ENCODE measurements around the gene NBEA. TPM values are rescaled to one million over a fixed set of nuclear protein-coding genes. Genes with fewer than 3 reads are reported as not detected.
A peak's percentile ranks its signal among the peaks of the same experiment; 100 is the strongest.

The NBEA gene
- total RNA-seq, 1 donor: 4.0 TPM

DNA sequence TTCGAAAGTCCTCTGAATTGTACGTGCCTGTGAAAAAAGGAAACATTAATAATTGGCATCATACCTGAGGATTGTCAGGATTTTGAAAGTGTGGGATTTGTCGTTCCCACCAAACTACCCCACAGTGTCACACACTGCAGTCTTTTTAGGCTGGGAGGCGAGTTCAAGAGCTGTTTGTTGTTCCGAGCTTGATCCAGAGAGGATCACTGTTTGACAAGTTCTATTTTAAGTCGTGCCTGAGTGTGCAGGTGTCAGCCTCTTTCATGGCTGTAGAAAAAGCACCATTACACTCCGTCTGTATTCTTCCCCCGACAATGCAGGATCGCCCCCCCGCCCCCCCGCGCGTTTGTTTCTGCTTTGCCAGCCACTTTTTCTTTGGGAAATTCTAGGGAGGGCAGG lies 635 bp upstream of the NBEA start:
- Histone ChIP-seq H3K4me2 (ENCODE audit: insufficient read depth, low read length) (peak overlapping the region; percentile 74), H4K20me1 (ENCODE audit: insufficient read depth, low read length) (no peaks in the 10 kb centered on the region)

GRCh38 chr13:34942732-34943435 lies 814 bp downstream of the NBEA start:
- peak overlapping the region; percentile 15 for H2AFZ ChIP-seq (ENCODE audit: low read length)
- H4K20me1 ChIP-seq (ENCODE audit: insufficient read depth, low read length): no peaks in the 10 kb centered on the region
- H3K27ac ChIP-seq (ENCODE audit: low read depth, low read length): no peak overlapping the region
- H3K36me3 ChIP-seq (ENCODE audit: insufficient read depth, low read length): no peaks in the 10 kb centered on the region
- peaks cover 17% of the 10 kb centered on the region for H3K27me3 ChIP-seq (ENCODE audit: insufficient read depth, low read length)
- no peak for TF ChIP-seq CTCF (IDR thresholded peaks at IDR 0.05; ENCODE audit: extremely low read depth, low read depth, low read length)
- no peaks in the 10 kb centered on the region for H3K9me3 ChIP-seq (ENCODE audit: low read depth, low read length)
- peak overlapping the region; percentile 79 for H3K4me3 ChIP-seq (ENCODE audit: insufficient read depth, low read length)
- peaks cover 4% of the 10 kb centered on the region for H3K4me1 ChIP-seq (ENCODE audit: insufficient read depth, low read length)
- H3K79me2 ChIP-seq (ENCODE audit: insufficient read depth, low read length): no peaks in the 10 kb centered on the region
- DNase-seq (ENCODE audit: insufficient read length, low spot score, missing footprints): peak; percentile 65
- H3K4me2 ChIP-seq (ENCODE audit: insufficient read depth, low read length): peak overlapping the region; percentile 74

More for the DNA sequence above, 635 bp upstream of the NBEA start:
- TF ChIP-seq CTCF (IDR thresholded peaks at IDR 0.05; ENCODE audit: extremely low read depth, low read depth, low read length): no peak
- Histone ChIP-seq H3K4me1 (ENCODE audit: insufficient read depth, low read length) (peaks cover 4% of the 10 kb centered on the region), H2AFZ (ENCODE audit: low read length) (peak overlapping the region; percentile 78), H3K27ac (ENCODE audit: low read depth, low read length) (no peak overlapping the region), H3K4me3 (ENCODE audit: insufficient read depth, low read length) (peak overlapping the region; percentile 79), H3K9me3 (ENCODE audit: low read depth, low read length) (no peaks in the 10 kb centered on the region), H3K27me3 (ENCODE audit: insufficient read depth, low read length) (peaks cover 17% of the 10 kb centered on the region), H3K79me2 (ENCODE audit: insufficient read depth, low read length) (no peaks in the 10 kb centered on the region), H3K36me3 (ENCODE audit: insufficient read depth, low read length) (no peaks in the 10 kb centered on the region)
- peak; percentile 0 for DNase-seq (ENCODE audit: insufficient read length, low spot score, missing footprints)

DNA sequence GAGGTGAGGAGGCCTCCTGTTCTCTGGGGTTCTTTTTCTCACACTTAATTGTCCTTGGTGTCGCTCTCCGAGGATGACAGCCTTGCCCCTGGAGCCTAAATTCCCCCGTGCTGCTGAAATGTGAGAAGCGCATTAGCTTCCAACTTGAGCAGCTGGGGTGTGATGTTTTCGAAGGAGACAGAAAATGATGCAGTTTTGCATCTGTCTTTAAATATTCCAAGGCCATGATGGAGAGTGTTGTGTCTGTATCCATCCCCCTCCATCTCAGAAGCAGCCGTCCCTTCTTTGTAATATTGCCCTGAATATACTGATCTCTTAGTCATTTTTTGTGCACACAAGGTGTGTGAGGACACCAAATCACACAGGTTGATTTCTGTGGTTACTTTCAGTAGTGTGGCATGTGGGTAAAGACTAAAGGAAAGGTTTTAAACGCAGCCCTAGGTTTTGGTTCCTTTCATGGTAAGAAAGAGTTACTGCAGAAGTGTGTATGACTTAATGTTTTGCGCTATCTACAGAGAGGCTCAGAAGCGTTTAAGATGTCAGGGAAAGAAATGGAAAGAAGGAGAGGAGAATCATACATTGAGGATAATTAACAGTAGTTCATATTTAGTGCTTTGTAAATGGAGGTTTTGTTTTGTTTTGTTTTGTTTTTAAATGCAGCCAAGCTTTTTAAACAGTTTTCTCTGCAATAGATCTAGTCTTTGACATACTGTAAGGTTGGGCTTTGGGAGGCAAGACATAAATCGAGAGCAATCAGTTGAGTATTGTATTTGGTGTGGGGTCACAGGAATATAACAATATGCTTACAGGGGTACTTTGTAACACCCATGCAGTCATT lies 1.6 kb downstream of the NBEA start:
- TF ChIP-seq CTCF (IDR thresholded peaks at IDR 0.05; ENCODE audit: extremely low read depth, low read depth, low read length): no peak
- DNase-seq (ENCODE audit: insufficient read length, low spot score, missing footprints): peak; percentile 53
- Histone ChIP-seq H3K27ac (ENCODE audit: low read depth, low read length) (no peak overlapping the region), H3K27me3 (ENCODE audit: insufficient read depth, low read length) (peaks cover 17% of the 10 kb centered on the region), H3K36me3 (ENCODE audit: insufficient read depth, low read length) (no peaks in the 10 kb centered on the region), H3K4me3 (ENCODE audit: insufficient read depth, low read length) (peak overlapping the region; percentile 79), H3K79me2 (ENCODE audit: insufficient read depth, low read length) (no peaks in the 10 kb centered on the region), H4K20me1 (ENCODE audit: insufficient read depth, low read length) (no peaks in the 10 kb centered on the region), H3K4me2 (ENCODE audit: insufficient read depth, low read length) (peak overlapping the region; percentile 74), H3K9me3 (ENCODE audit: low read depth, low read length) (no peaks in the 10 kb centered on the region), H3K4me1 (ENCODE audit: insufficient read depth, low read length) (peaks cover 4% of the 10 kb centered on the region), H2AFZ (ENCODE audit: low read length) (no peak overlapping the region)

GRCh38 chr13:34944274-34944634 lies 2.2 kb downstream of the NBEA start:
- no peak for DNase-seq (ENCODE audit: insufficient read length, low spot score, missing footprints)
- H2AFZ ChIP-seq (ENCODE audit: low read length): no peak overlapping the region
- peaks cover 4% of the 10 kb centered on the region for H3K4me1 ChIP-seq (ENCODE audit: insufficient read depth, low read length)
- no peak for TF ChIP-seq CTCF (IDR thresholded peaks at IDR 0.05; ENCODE audit: extremely low read depth, low read depth, low read length)
- no peak overlapping the region for H3K4me2 ChIP-seq (ENCODE audit: insufficient read depth, low read length)
- H3K27me3 ChIP-seq (ENCODE audit: insufficient read depth, low read length): peaks cover 14% of the 10 kb centered on the region
- H3K36me3 ChIP-seq (ENCODE audit: insufficient read depth, low read length): no peaks in the 10 kb centered on the region
- no peaks in the 10 kb centered on the region for H3K79me2 ChIP-seq (ENCODE audit: insufficient read depth, low read length)
- H3K9me3 ChIP-seq (ENCODE audit: low read depth, low read length): no peaks in the 10 kb centered on the region
- H3K27ac ChIP-seq (ENCODE audit: low read depth, low read length): no peak overlapping the region
- H4K20me1 ChIP-seq (ENCODE audit: insufficient read depth, low read length): no peaks in the 10 kb centered on the region
- no peak overlapping the region for H3K4me3 ChIP-seq (ENCODE audit: insufficient read depth, low read length)
